ENCODE data around the gene MRPL41. TPM values are rescaled to one million over a fixed set of nuclear protein-coding genes. Genes with fewer than 3 reads are reported as not detected.

MRPL41 gene
- total and polyA plus RNA-seq, 2 of the 13 experiments (the other 11 are each of a cell fraction or from before 2014, with no cell fraction given), result 20.9 to 54.0 TPM

DNA sequence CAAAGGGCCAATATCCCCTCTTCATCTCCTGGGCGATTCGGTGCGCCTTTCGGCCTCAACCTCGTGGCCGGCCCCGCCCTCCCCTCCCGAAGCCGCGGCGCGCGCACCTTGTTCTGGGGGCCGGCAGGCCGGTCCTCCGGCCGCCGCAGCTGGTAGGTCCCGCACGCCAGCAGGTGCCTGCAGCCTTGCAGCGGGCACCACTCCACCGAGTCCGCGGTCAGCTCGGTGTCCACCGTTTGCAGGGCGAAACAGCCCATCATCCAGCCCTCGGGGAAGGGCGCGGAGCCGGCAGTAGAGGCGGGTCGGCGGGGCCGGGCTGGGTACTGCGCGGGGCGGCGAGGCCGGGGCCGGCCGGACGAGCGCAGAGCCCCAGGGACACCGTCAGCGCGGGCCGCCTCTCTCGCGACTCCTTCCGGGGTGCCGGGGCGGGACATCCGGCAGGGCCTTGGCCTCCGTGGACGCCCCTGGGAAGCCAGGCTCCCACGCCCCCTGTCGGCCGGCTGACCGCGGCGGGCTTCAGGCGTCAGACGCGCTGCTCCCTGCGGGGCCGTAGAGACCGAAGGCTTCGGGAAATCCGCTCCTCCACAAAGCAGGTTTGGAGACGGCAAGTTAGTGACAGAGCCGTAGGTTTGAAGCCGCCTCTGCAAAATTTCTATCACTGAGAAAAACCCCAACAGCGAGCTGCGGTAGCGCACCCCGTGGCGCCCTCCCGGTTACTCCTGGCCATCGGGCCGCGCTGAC lies 27.0 kb downstream of the MRPL41 start, which contains the start of gene DPH7 (continued):
- TF ChIP-seq, protein P1, sequence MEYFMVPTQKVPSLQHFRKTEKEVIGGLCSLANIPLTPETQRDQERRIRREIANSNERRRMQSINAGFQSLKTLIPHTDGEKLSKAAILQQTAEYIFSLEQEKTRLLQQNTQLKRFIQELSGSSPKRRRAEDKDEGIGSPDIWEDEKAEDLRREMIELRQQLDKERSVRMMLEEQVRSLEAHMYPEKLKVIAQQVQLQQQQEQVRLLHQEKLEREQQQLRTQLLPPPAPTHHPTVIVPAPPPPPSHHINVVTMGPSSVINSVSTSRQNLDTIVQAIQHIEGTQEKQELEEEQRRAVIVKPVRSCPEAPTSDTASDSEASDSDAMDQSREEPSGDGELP (IDR thresholded peaks at IDR 0.05; ENCODE audit: borderline replicate concordance, low read depth), result peak; percentile 69; the same call in 1 of the 2 replicates
- TF ChIP-seq NCOA1 (CRISPR knock-in tag; IDR thresholded peaks at IDR 0.05), result peak; percentile 47; the same call in 1 of the 2 replicates
- TF ChIP-seq AHR (CRISPR knock-in tag; IDR thresholded peaks at IDR 0.05), result peak; percentile 23; the same call in 1 of the 2 replicates
- TF ChIP-seq HDAC1 (CRISPR knock-in tag; IDR thresholded peaks at IDR 0.05), result peak; percentile 87
- no peak for TF ChIP-seq HOXA7 (CRISPR knock-in tag; IDR thresholded peaks at IDR 0.05)
- 0 out of 2 replicates have a peak, but pooled peaks have one; percentile 54 for TF ChIP-seq PRMT3 (CRISPR knock-in tag; IDR thresholded peaks at IDR 0.05; ENCODE audit: borderline replicate concordance, low read depth)
- TF ChIP-seq PRDM15 (CRISPR knock-in tag; IDR thresholded peaks at IDR 0.05), result no peak
- TF ChIP-seq MIXL1 (CRISPR knock-in tag; IDR thresholded peaks at IDR 0.05), result no peak
- TF ChIP-seq, protein P2, sequence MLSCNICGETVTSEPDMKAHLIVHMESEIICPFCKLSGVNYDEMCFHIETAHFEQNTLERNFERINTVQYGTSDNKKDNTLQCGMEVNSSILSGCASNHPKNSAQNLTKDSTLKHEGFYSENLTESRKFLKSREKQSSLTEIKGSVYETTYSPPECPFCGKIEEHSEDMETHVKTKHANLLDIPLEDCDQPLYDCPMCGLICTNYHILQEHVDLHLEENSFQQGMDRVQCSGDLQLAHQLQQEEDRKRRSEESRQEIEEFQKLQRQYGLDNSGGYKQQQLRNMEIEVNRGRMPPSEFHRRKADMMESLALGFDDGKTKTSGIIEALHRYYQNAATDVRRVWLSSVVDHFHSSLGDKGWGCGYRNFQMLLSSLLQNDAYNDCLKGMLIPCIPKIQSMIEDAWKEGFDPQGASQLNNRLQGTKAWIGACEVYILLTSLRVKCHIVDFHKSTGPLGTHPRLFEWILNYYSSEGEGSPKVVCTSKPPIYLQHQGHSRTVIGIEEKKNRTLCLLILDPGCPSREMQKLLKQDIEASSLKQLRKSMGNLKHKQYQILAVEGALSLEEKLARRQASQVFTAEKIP (CRISPR knock-in tag; IDR thresholded peaks at IDR 0.05; ENCODE audit: borderline replicate concordance), result no peak
- TF ChIP-seq ZNF724P (CRISPR knock-in tag; IDR thresholded peaks at IDR 0.05; ENCODE audit: borderline replicate concordance), result no peak
- TF ChIP-seq ZHX1 (CRISPR knock-in tag; IDR thresholded peaks at IDR 0.05; ENCODE audit: low read depth), result 0 out of 2 replicates have a peak, but pooled peaks have one; percentile 51
- TF ChIP-seq NPAS2 (CRISPR knock-in tag; IDR thresholded peaks at IDR 0.05; ENCODE audit: borderline replicate concordance), result no peak
- TF ChIP-seq SMAD3 (CRISPR knock-in tag; IDR thresholded peaks at IDR 0.05), result peak; percentile 56; the same call in 1 of the 2 replicates
- no peak for TF ChIP-seq ATF3 (CRISPR knock-in tag; IDR thresholded peaks at IDR 0.05)
- TF ChIP-seq PPARG (CRISPR knock-in tag; conservative IDR thresholded peaks at IDR 0.05), result no peak
- no peak; the same call in 1 of the 2 replicates for TF ChIP-seq ZNF441 (CRISPR knock-in tag; IDR thresholded peaks at IDR 0.05; ENCODE audit: borderline replicate concordance)
- TF ChIP-seq HMGXB4 (CRISPR knock-in tag; IDR thresholded peaks at IDR 0.05; ENCODE audit: borderline replicate concordance in 1 of 2, low read depth in 1 of 2), result peak; percentile 93

All from HepG2 (cell line).